Retinal pigment epithelial cell (primary cell): ENCODE measurements around the gene TNFRSF12A.

ENCODE experiments used
- DNase-seq: peaks from one replicate; pipeline ENCODE4 v3.0.0-alpha.2; 2010; ENCODE audit warnings: low read depth
- H3K4me3 ChIP-seq: 2 replicates; pipeline ENCODE4 v1.5.1; 2011; ENCODE audit warnings: mild to moderate bottlenecking, low read length, control low read depth, moderate library complexity
- CTCF ChIP-seq: conservative IDR thresholded peaks from 2 replicates; pipeline ENCODE4 v1.5.1; 2011; ENCODE audit warnings: low read depth, low read length, control low read depth, inconsistent platforms

Gene TNFRSF12A

GRCh38 chr16:3027489-3027795 is 7.3 kb downstream of the TNFRSF12A start:
- no peak overlapping the region for H3K4me3 ChIP-seq
- TF ChIP-seq CTCF, result no peak
- DNase-seq, result no peak

- peak; percentile 76 for TF ChIP-seq CTCF
- DNase-seq, result peak; percentile 43
- H3K4me3 ChIP-seq, result no peak overlapping the region
Measured at GRCh38 chr16:3027983-3028715, 8.0 kb downstream of the TNFRSF12A start.

- DNase-seq, result no peak
- no peak overlapping the region for H3K4me3 ChIP-seq
- no peak for TF ChIP-seq CTCF
Measured at GRCh38 chr16:3028716-3029319, 8.7 kb downstream of the TNFRSF12A start.

GRCh38 chr16:3029491-3030221 is 9.5 kb downstream of the TNFRSF12A start:
- no peak overlapping the region for H3K4me3 ChIP-seq
- TF ChIP-seq CTCF, result no peak
- no peak for DNase-seq

GRCh38 chr16:3030222-3031212 is 10.3 kb downstream of the TNFRSF12A start:
- TF ChIP-seq CTCF, result no peak

GRCh38 chr16:3032624-3033023 is 12.5 kb downstream of the TNFRSF12A start:
- TF ChIP-seq CTCF, result no peak
- no peak for DNase-seq
- no peak overlapping the region for H3K4me3 ChIP-seq

More at GRCh38 chr16:3030222-3031212, 10.3 kb downstream of the TNFRSF12A start:
- no peak for DNase-seq
- H3K4me3 ChIP-seq, result no peak overlapping the region
